Neural progenitor cell (in vitro differentiated cells): ENCODE data around the gene REELD1. TPM values are rescaled to one million over a fixed set of nuclear protein-coding genes. Genes with fewer than 3 reads are reported as not detected.

Experiments used
- DNase-seq: peaks from one replicate; pipeline ENCODE4 v3.0.0-alpha.2; 2016; ENCODE audit warnings: low spot score
- H2AFZ ChIP-seq: fragments of 200-600 bp; sonication (generic); replicated peaks from 2 replicates; pipeline ENCODE4 v1.6.1; 2016; ENCODE audit warnings: antibody characterized with exemption
- H3F3A ChIP-seq: fragments of 200-600 bp; sonication (generic); 2 replicates; pipeline ENCODE4 v1.6.1; 2016; ENCODE audit warnings: antibody characterized with exemption, low read depth
- H3K27ac ChIP-seq: fragments of 200-600 bp; sonication (generic); 2 replicates; pipeline ENCODE4 v1.5.1; 2016; ENCODE audit warnings: mild to moderate bottlenecking
- H3K27me3 ChIP-seq: fragments of 200-600 bp; sonication (generic); 2 replicates; pipeline ENCODE4 v1.6.1; 2016; ENCODE audit warnings: mild to moderate bottlenecking, moderate library complexity
- H3K36me3 ChIP-seq: fragments of 200-600 bp; sonication (generic); 2 replicates; pipeline ENCODE4 v1.5.1; 2016
- H3K4me1 ChIP-seq: fragments of 200-600 bp; sonication (generic); 2 replicates; pipeline ENCODE4 v1.6.1; 2016; ENCODE audit warnings: mixed run types
- H3K4me2 ChIP-seq: fragments of 200-600 bp; sonication (generic); 2 replicates; pipeline ENCODE4 v1.6.1; 2016
- H3K4me3 ChIP-seq: fragments of 200-600 bp; sonication (generic); 2 replicates; pipeline ENCODE4 v1.5.1; 2016
- H3K79me2 ChIP-seq: fragments of 200-600 bp; sonication (generic); 2 replicates; pipeline ENCODE4 v1.6.1; 2016; ENCODE audit warnings: low read depth
- H3K9ac ChIP-seq: fragments of 200-600 bp; sonication (generic); 2 replicates; pipeline ENCODE4 v1.6.1; 2016
- H3K9me3 ChIP-seq: fragments of 200-600 bp; sonication (generic); 2 replicates; pipeline ENCODE4 v1.5.1; 2016; ENCODE audit warnings: low read depth
- H4K20me1 ChIP-seq: fragments of 200-600 bp; sonication (generic); 2 replicates; pipeline ENCODE4 v1.6.1; 2016; ENCODE audit warnings: low read depth
- H3K27ac Mint-ChIP-seq: 3 replicates; pipeline ENCODE4 v1.8.0; 2021; ENCODE audit warnings: mixed read lengths
- H3K27me3 Mint-ChIP-seq: 2 replicates; pipeline ENCODE4 v1.8.0; 2022; ENCODE audit warnings: low read depth, mild to moderate bottlenecking, inconsistent platforms, moderate library complexity, mixed read lengths; ENCODE audit not compliant: insufficient read depth
- H3K36me3 Mint-ChIP-seq: 3 replicates; pipeline ENCODE4 v1.8.0; 2021; ENCODE audit warnings: mixed read lengths
- H3K4me1 Mint-ChIP-seq: 3 replicates; pipeline ENCODE4 v1.8.0; 2021; ENCODE audit warnings: mixed read lengths
- H3K4me3 Mint-ChIP-seq: 3 replicates; pipeline ENCODE4 v1.8.0; 2021; ENCODE audit warnings: mild to moderate bottlenecking, moderate library complexity, mixed read lengths
- H3K9me3 Mint-ChIP-seq: 3 replicates; pipeline ENCODE4 v1.8.0; 2020; ENCODE audit warnings: mixed read lengths
- EZH2 ChIP-seq: fragments of 200-600 bp; sonication (generic); IDR thresholded peaks from 2 replicates; pipeline ENCODE4 v1.6.1; 2017; ENCODE audit warnings: antibody characterized with exemption, mild to moderate bottlenecking, moderate library complexity
- EZH2phosphoT487 ChIP-seq: fragments of 200-600 bp; sonication (generic); IDR thresholded peaks from 2 replicates; pipeline ENCODE4 v1.6.1; 2017; ENCODE audit warnings: antibody characterized with exemption
- total RNA-seq: library from RNA; depleted of rRNA; stranded (reverse); fragments of >200 nt; gene quantifications from 2 replicates; pipeline ENCODE4 v1.2.3, GENCODE V29; 2015; ENCODE audit warnings: low replicate concordance
- TF ChIP-seq, protein P1 (sequence below): fragments of 200-600 bp; sonication (generic); IDR thresholded peaks from 2 replicates; pipeline ENCODE4 v1.5.1; 2017; ENCODE audit warnings: antibody characterized with exemption, mild to moderate bottlenecking

The REELD1 gene
- total RNA-seq, 1 donor from 2014 or later: not detected

- TF ChIP-seq, protein P1, sequence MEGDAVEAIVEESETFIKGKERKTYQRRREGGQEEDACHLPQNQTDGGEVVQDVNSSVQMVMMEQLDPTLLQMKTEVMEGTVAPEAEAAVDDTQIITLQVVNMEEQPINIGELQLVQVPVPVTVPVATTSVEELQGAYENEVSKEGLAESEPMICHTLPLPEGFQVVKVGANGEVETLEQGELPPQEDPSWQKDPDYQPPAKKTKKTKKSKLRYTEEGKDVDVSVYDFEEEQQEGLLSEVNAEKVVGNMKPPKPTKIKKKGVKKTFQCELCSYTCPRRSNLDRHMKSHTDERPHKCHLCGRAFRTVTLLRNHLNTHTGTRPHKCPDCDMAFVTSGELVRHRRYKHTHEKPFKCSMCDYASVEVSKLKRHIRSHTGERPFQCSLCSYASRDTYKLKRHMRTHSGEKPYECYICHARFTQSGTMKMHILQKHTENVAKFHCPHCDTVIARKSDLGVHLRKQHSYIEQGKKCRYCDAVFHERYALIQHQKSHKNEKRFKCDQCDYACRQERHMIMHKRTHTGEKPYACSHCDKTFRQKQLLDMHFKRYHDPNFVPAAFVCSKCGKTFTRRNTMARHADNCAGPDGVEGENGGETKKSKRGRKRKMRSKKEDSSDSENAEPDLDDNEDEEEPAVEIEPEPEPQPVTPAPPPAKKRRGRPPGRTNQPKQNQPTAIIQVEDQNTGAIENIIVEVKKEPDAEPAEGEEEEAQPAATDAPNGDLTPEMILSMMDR: no peak
- TF ChIP-seq EZH2phosphoT487: no peak
- no peak for TF ChIP-seq EZH2
- Histone ChIP-seq H3K4me1 (no peaks in the 10 kb centered on the region), H3K79me2 (no peaks in the 10 kb centered on the region), H2AFZ (no peak overlapping the region), H3K4me2 (no peak overlapping the region), H3K36me3 (no peaks in the 10 kb centered on the region), H4K20me1 (no peaks in the 10 kb centered on the region), H3K27me3 (no peaks in the 10 kb centered on the region), H3K27ac (no peak overlapping the region), H3K4me3 (no peak overlapping the region), H3K9me3 (no peaks in the 10 kb centered on the region), H3F3A (no peaks in the 10 kb centered on the region), H3K9ac (no peak overlapping the region)
- H3K4me1 Mint-ChIP-seq: peaks cover 9% of the 10 kb centered on the region
- no peak for DNase-seq
- H3K27me3 Mint-ChIP-seq: peaks cover 2% of the 10 kb centered on the region
- H3K9me3 Mint-ChIP-seq: no peaks in the 10 kb centered on the region
- H3K36me3 Mint-ChIP-seq: no peaks in the 10 kb centered on the region
- H3K27ac Mint-ChIP-seq: no peak overlapping the region
- no peak overlapping the region for H3K4me3 Mint-ChIP-seq
These were observed 53.5 kb downstream of the REELD1 start for GRCh38 chr4:146267826-146268225.

- peaks cover 9% of the 10 kb centered on the region for H3K4me1 Mint-ChIP-seq
- no peaks in the 10 kb centered on the region for H3K36me3 Mint-ChIP-seq
- Histone ChIP-seq H3K9me3 (no peaks in the 10 kb centered on the region), H3K27ac (no peak overlapping the region), H3K27me3 (no peaks in the 10 kb centered on the region), H3K4me2 (no peak overlapping the region), H3K4me3 (no peak overlapping the region), H3K36me3 (no peaks in the 10 kb centered on the region), H2AFZ (no peak overlapping the region), H3F3A (no peaks in the 10 kb centered on the region), H3K79me2 (no peaks in the 10 kb centered on the region), H3K4me1 (no peaks in the 10 kb centered on the region), H3K9ac (no peak overlapping the region), H4K20me1 (no peaks in the 10 kb centered on the region)
- no peak overlapping the region for H3K4me3 Mint-ChIP-seq
- H3K9me3 Mint-ChIP-seq: no peaks in the 10 kb centered on the region
- H3K27ac Mint-ChIP-seq: no peak overlapping the region
- DNase-seq: no peak
- TF ChIP-seq, protein P1: no peak
- TF ChIP-seq EZH2phosphoT487: no peak
- TF ChIP-seq EZH2: no peak
- peaks cover 2% of the 10 kb centered on the region for H3K27me3 Mint-ChIP-seq
These were observed 54.9 kb downstream of the REELD1 start for GRCh38 chr4:146269228-146269653.

DNA sequence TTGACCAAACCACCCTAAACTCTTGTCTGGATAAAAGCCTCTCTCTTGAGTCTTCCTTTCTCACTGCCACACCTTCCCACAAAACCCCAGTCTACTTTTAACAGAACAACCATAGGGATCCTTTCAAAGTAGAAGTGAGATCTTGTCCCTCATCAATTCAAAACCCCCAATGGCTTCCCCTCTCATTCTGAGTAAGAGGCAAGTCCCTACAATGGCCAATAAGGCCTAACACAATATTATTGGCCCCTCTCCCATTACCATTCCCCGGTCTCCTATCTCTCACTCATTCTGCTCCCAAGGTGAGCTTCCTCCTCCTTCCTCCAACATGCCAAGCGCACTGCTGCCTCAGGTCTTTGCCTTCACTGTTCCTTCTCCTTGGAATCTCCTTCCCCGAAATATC lies 57.1 kb downstream of the REELD1 start:
- Mint-ChIP-seq H3K9me3 (no peaks in the 10 kb centered on the region), H3K4me1 (no peaks in the 10 kb centered on the region), H3K27me3 (no peaks in the 10 kb centered on the region), H3K4me3 (no peak overlapping the region), H3K36me3 (no peaks in the 10 kb centered on the region), H3K27ac (no peak overlapping the region)
- no peaks in the 10 kb centered on the region for H3K9me3 ChIP-seq
- H3K4me3 ChIP-seq: no peak overlapping the region
- no peak overlapping the region for H3K4me2 ChIP-seq
- H3K27ac ChIP-seq: no peak overlapping the region
- no peaks in the 10 kb centered on the region for H3K79me2 ChIP-seq
- H3K36me3 ChIP-seq: no peaks in the 10 kb centered on the region
- H3K9ac ChIP-seq: no peak overlapping the region
- no peaks in the 10 kb centered on the region for H4K20me1 ChIP-seq
- H2AFZ ChIP-seq: no peak overlapping the region
- no peaks in the 10 kb centered on the region for H3K27me3 ChIP-seq
- H3F3A ChIP-seq: no peaks in the 10 kb centered on the region
- TF ChIP-seq, protein P1: no peak
- no peak for TF ChIP-seq EZH2
- no peak for TF ChIP-seq EZH2phosphoT487
- H3K4me1 ChIP-seq: no peaks in the 10 kb centered on the region
- no peak for DNase-seq
